Fibroblast of pulmonary artery (primary cell): Measurements from ENCODE around the gene MASP1.

Source experiments
- DNase-seq: peaks from one replicate; pipeline ENCODE4 v3.0.0-alpha.2; 2010; ENCODE audit warnings: low read depth
- H3K4me3 ChIP-seq: replicated peaks from 2 replicates; pipeline ENCODE4 v1.5.1; 2011; ENCODE audit warnings: low read depth, mild to moderate bottlenecking, control low read depth, low read length, moderate library complexity
- CTCF ChIP-seq: IDR thresholded peaks from 2 replicates; pipeline ENCODE4 v1.5.1; 2011; ENCODE audit warnings: mild to moderate bottlenecking, control low read depth, low read length, inconsistent platforms; ENCODE audit errors: missing control alignments

MASP1 gene

GRCh38 chr3:187215460-187215859 is 76.1 kb downstream of the MASP1 start:
- H3K4me3 ChIP-seq, result no peak overlapping the region
- no peak for TF ChIP-seq CTCF
- DNase-seq, result no peak

- no peak for DNase-seq
- no peak for TF ChIP-seq CTCF
- no peak overlapping the region for H3K4me3 ChIP-seq
These were observed 77.9 kb downstream of the MASP1 start for GRCh38 chr3:187213616-187214015.

GRCh38 chr3:187212705-187213104 is 78.8 kb downstream of the MASP1 start:
- DNase-seq, result no peak
- no peak for TF ChIP-seq CTCF
- H3K4me3 ChIP-seq, result no peak overlapping the region

GRCh38 chr3:187212196-187212545 is 79.4 kb downstream of the MASP1 start:
- no peak for DNase-seq
- H3K4me3 ChIP-seq, result no peak overlapping the region
- no peak for TF ChIP-seq CTCF

GRCh38 chr3:187211532-187212195 is 79.9 kb downstream of the MASP1 start:
- no peak for DNase-seq
- TF ChIP-seq CTCF, result no peak
- H3K4me3 ChIP-seq, result no peak overlapping the region

GRCh38 chr3:187210545-187211327 is 80.8 kb downstream of the MASP1 start:
- H3K4me3 ChIP-seq, result no peak overlapping the region
- DNase-seq, result peak; percentile 63
- TF ChIP-seq CTCF, result no peak
